ENCODE data around the gene XAF1.
"Not testable (repeated sequence)": the region's sequence is repeated elsewhere in the genome, so short reads cannot be mapped to it uniquely, and the experiment has no call there.

The XAF1 gene

DNA sequence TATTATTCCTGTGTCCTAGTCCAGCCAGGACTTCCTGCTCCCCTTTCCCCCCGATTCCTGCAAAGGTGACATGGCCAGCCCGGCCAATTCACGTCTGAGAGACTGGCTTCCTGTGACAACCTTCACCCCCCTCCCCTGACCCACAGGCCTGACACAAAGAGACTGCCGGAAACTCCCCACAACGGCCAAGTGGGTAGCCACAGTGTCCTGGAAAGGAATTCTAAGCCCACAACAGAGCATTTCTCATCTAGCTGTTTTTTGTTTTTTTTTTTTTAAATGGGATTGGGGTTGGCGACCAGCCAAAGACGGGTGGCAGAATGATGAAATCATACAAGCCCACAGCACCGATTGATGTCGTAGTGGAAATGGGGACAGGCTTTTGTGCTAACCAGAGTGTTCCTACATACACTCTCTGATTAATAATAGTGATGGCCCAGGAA is 2.8 kb upstream of the XAF1 start:
- DNase-seq: peak in 25 of 58 donors; percentile 8 to 62 (median 24)

- DNase-seq: no peak
Measured at GRCh38 chr17:6753546-6753945, 2.3 kb upstream of the XAF1 start.

- no peak for DNase-seq
Measured at GRCh38 chr17:6755281-6755680, 565 bp upstream of the XAF1 start.

GRCh38 chr17:6756425-6757031 is 682 bp downstream of the XAF1 start:
- no peak for DNase-seq

- no peak for DNase-seq
Measured at GRCh38 chr17:6757747-6758146, 1.9 kb downstream of the XAF1 start.

DNA sequence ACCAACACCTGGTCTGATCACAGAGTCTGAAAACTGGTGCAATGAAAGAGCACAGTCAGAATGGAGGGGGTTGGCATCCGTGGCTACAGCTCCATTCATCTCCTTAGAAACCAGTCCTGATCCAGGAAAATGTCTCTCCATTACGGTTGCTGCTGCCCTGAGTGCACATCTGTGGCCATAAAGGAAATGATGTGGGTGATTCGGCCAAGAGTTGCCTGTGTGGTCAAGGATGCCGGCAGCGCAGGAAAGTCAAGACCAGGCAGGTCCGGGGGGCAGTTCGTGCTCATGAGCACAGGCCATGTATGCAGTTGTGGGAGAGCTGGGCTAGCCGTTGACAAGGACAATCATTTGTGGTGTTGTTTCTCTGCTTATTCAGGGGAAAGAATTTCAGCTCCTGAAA is 5.9 kb downstream of the XAF1 start:
- DNase-seq: peak in 4 of 58 donors; percentile 5 to 16 (median 13)

DNA sequence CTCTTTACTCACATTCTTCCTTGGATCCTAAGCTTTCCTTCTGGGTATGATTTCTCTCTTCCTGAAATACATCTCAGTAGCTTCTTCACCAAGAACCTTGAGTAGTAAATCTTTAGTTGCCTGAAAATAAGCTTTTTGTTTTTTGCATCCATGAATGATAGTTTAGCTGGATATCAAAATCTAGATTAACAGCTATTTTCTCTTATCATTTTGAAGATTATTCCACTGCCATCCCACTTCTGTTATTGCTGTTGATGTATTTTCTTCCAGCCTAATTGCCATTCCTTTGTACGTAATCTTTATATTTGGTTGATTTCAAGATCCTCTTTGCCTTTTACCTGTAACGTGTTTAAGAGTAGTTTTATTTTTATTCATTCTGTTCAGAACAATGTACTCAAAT is 12.6 kb downstream of the XAF1 start:
- no peak for DNase-seq

GRCh38 chr17:6772016-6772415 is 16.2 kb downstream of the XAF1 start:
- no peak for DNase-seq

DNA sequence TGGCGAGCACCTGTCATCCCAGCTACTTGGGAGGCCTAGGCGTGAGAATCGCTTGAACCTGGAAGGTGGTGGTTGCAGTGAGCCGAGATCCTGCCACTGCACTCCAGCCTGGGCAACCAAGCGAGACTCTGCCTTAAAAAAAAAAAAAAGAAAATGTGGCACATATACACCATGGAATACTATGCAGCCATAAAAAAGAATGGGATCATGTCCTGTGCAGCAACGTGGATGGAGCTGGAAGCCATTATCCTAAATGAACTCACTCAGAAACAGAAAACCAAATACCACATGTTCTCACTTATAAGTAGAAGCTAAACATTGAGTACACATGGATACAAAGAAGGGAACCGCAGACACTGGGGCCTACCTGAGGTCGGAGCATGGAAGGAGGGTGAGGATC is 19.1 kb downstream of the XAF1 start:
- DNase-seq: not testable (repeated sequence)

DNA sequence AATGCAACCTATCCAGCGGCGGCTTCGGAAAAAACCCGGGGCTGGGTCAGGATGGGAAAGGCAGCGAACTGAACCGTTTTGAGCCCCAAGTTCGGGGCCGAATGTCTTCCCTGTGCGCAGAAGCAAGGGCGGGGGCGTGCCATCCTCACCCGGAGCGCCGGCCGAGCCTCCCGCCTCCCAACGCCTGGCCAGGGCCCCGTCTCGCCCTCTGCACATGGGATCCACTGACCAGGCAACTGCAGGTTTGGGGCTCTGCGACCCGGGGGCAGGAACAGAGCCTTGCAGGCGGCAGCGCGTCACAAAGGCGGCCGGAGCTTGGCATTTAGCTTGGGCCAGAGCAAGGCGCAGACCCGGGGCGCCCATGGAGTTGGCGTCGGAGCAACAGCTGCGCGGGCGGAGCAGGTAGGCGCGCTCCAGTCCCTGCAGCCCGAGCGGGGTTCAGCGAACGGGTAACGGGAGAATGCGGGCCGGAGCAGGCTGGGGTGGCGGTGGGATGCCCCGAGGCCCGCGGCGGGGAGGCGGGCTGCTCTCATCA is 20.1 kb downstream of the XAF1 start, which contains the start of gene FBXO39:
FBXO39 (plus strand) TSS at position 345 of the 535 bp plus-strand sequence. CDS start 3,654 bp downstream, outside the sequence.
- no peak for DNase-seq

DNA sequence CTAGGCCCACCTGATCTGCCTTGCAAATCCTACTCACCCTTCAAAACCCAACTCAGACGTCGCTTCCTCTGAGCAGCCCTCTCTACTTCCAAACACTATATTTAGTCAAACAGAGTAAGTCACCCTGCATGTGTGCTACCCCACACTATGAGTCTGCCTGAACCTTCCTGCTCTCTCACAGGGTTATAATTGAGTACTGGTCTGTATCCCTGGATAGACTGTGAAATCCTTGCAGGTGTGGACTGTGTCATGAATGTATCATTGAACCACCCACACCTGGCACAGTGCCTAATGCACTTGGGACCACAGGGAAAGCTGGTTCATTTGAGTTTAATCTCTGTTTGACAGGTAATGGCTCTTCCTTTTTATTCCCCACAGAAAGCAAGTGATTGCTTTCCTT is 23.6 kb downstream of the XAF1 start:
- no peak for DNase-seq

DNA sequence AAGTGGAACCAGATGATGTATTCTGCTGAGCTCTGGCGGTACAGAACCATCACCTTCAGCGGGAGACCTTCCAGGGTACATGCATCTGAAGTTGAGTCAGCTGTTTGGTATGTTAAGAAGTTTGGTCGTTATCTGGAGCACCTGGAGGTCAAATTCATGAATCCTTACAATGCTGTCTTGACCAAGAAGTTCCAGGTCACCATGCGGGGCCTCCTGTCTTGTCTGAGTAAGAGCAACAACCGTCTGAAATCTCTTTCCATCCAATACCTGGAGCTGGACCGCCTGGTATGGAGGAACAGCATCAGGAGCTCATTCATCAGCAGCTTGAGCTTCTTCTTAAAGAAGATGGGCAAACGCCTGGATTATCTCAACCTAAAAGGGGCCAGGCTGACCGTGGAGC is 24.2 kb downstream of the XAF1 start:
- no peak for DNase-seq

GRCh38 chr17:6780886-6781285 is 25.0 kb downstream of the XAF1 start:
- no peak for DNase-seq

DNA sequence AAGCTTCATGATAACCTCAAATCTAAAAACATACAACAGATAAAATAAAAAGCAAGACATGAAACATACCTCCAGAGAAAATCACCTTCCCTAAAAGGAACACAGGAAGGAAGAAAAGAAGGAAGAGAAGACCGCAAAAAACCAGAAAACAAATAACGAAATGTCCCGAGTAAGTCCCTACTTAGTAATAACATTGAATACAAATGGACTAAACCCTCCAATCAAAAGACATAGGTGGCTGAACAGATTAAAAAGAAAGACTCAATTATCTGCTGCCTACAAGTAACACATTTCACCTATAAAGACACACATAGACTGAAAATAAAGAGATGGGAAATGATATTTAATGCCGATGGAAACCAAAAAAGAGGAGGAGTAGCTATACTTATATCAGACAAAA is 26.4 kb downstream of the XAF1 start:
- DNase-seq: no peak

- peak in 1 of 58 donors; percentile 7 for DNase-seq
Measured at GRCh38 chr17:6786618-6787017, 30.8 kb downstream of the XAF1 start.

DNA sequence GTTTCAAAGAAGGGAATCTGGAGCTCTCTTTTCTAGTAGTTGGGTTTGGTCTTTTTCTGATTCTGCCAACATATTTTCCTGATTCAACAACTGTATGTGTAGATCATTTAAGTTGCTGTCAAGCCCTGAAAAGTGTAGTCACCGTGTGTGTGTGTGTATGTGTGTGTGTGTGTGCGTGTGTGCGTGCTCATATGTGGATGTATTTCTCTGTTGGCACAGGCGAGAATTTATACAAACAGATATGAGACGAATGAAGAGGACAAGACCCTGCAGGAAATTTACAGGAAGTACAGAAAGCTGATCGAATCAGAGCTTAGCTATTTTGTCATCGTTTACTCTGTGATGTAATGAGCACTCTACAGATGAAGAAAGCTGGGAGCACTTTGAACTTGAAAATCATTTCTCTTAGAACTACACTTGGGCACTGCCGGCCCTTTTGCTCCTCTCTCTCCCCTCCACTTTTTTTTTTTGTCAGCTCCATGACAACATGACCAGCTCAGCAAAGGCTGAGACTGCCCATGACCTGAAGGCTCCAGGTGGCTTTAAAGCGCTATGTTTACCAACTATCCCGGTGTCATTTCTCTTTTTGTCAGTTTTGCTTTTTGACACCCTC is 31.3 kb downstream of the XAF1 start:
- DNase-seq: no peak

GRCh38 chr17:6789146-6789545 is 33.3 kb downstream of the XAF1 start:
- no peak for DNase-seq

- no peak for DNase-seq
Measured at GRCh38 chr17:6793748-6794493, 38.1 kb downstream of the XAF1 start.

DNA sequence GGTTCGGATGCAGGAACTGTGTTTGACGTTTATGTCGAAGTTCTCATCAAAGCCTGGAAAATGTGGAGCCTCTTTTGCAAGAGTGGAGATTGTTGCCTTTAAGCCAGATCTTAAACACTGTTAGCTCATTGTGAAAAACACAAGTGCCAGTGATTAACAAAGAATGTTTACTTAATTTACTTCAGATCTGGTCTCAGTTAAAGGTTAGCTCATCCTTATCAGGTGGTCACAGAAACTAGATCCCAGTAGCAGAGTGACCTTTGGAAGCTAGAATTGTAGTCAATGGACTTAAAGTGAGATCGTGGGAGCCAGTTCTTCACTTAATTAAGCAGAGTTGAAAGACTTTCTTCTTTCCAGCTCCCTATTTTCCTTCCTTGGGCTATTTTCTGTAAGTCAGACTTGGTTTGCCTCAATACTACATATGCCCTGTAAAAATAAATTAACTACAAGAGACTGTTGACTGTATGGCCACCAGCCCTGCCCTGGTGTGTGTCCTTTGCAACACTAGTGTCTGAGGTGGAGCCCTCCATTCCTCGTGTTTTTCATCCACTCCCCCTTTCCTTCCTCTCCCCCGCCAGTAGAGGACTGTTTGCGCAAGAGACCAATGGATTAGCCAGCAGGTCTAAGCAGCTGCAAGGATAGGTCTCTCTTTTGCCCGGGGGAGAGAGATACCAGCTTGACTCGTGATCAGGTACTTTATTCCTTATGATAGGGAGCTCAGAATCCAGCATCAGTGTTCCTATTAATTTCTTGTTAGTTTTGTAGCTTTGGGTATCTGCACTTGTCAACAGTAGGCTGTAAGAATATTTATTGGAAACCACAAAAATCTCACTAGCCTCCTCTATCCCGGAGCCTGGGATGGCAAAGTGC is 40.4 kb downstream of the XAF1 start:
- DNase-seq: no peak

DNA sequence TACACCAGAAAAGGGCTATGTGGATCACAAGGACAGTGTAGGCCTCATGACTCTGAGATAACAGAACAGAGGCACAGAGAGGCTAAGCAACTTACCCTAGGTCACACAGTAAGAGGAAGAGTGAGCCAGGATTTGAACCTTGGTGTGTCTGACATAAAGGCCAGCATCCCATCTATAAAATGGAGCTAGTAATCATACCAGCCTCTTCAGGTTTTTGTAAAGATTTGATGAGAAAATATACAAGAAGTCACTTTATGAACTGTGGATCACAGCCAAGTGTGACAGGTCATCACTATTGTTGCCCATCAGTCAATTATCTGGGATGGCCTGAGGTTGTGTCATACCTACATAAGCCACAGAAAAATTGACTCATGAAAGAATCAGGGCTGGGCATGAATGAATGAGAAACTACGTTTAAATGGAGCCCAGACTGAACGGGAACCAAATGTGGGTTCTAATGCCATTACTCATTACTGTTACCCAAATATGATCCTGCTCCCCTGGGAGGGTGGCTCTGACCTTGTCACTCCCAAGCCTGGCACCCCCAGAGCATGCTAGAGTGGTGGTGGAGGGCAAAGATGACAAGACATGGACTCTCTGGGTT is 41.1 kb downstream of the XAF1 start:
- no peak for DNase-seq

Data from anterior cingulate cortex (tissue), 58 donors.